ENCODE results near the gene ARRB1. TPM values are rescaled to one million over a fixed set of nuclear protein-coding genes. Genes with fewer than 3 reads are reported as not detected.
"Not testable (repeated sequence)": the region's sequence is repeated elsewhere in the genome, so short reads cannot be mapped to it uniquely, and the experiment has no call there.

The ARRB1 gene
- total RNA-seq, 3 donors from 2014 or later: 16.7 to 25.1 (median 18.8) TPM

- H3K4me3 Mint-ChIP-seq: no peak overlapping the region
- H3K27me3 Mint-ChIP-seq (ENCODE audit: low read depth): no peaks in the 10 kb centered on the region
- no peak for DNase-seq
- H3K36me3 Mint-ChIP-seq (ENCODE audit: insufficient read depth): peaks cover 2% of the 10 kb centered on the region
- no peak for ATAC-seq
- H3K4me1 Mint-ChIP-seq (ENCODE audit: low read depth): peaks cover 13% of the 10 kb centered on the region
- no peaks in the 10 kb centered on the region for H3K9me3 Mint-ChIP-seq
Observed at GRCh38 chr11:75313513-75314272, 37.8 kb downstream of the ARRB1 start.

- Mint-ChIP-seq H3K27me3 (ENCODE audit: low read depth) (no peaks in the 10 kb centered on the region), H3K36me3 (ENCODE audit: insufficient read depth) (peaks cover 2% of the 10 kb centered on the region), H3K4me3 (no peak overlapping the region), H3K9me3 (no peaks in the 10 kb centered on the region), H3K4me1 (ENCODE audit: low read depth) (peaks cover 11% of the 10 kb centered on the region)
- no peak for ATAC-seq
- DNase-seq: no peak
Observed at GRCh38 chr11:75312346-75312745, 39.1 kb downstream of the ARRB1 start.

- Mint-ChIP-seq H3K27me3 (ENCODE audit: low read depth) (no peaks in the 10 kb centered on the region), H3K9me3 (no peaks in the 10 kb centered on the region), H3K4me1 (ENCODE audit: low read depth) (peaks cover 12% of the 10 kb centered on the region), H3K4me3 (no peak overlapping the region), H3K36me3 (ENCODE audit: insufficient read depth) (peaks cover 4% of the 10 kb centered on the region)
- ATAC-seq (no peak), DNase-seq (no peak)
Observed at GRCh38 chr11:75311858-75312288, 39.6 kb downstream of the ARRB1 start.

GRCh38 chr11:75308986-75309385, 42.5 kb downstream of the ARRB1 start:
- H3K4me3 Mint-ChIP-seq: no peak overlapping the region
- ATAC-seq (no peak), DNase-seq (no peak)
- no peaks in the 10 kb centered on the region for H3K27me3 Mint-ChIP-seq (ENCODE audit: low read depth)
- H3K4me1 Mint-ChIP-seq (ENCODE audit: low read depth): peaks cover 8% of the 10 kb centered on the region
- H3K9me3 Mint-ChIP-seq: no peaks in the 10 kb centered on the region
- H3K36me3 Mint-ChIP-seq (ENCODE audit: insufficient read depth): peaks cover 4% of the 10 kb centered on the region

- no peak overlapping the region for H3K4me3 Mint-ChIP-seq
- no peaks in the 10 kb centered on the region for H3K9me3 Mint-ChIP-seq
- H3K4me1 Mint-ChIP-seq (ENCODE audit: low read depth): peaks cover 8% of the 10 kb centered on the region
- no peak for DNase-seq
- no peaks in the 10 kb centered on the region for H3K27me3 Mint-ChIP-seq (ENCODE audit: low read depth)
- no peak for ATAC-seq
- H3K36me3 Mint-ChIP-seq (ENCODE audit: insufficient read depth): peaks cover 4% of the 10 kb centered on the region
Observed at GRCh38 chr11:75308116-75308515, 43.3 kb downstream of the ARRB1 start.

- no peak for ATAC-seq
- Mint-ChIP-seq H3K9me3 (no peaks in the 10 kb centered on the region), H3K4me1 (ENCODE audit: low read depth) (peaks cover 5% of the 10 kb centered on the region), H3K4me3 (no peak overlapping the region), H3K36me3 (ENCODE audit: insufficient read depth) (peaks cover 2% of the 10 kb centered on the region), H3K27me3 (ENCODE audit: low read depth) (no peaks in the 10 kb centered on the region)
- no peak for DNase-seq
Observed at GRCh38 chr11:75307058-75307457, 44.4 kb downstream of the ARRB1 start.

- H3K27me3 Mint-ChIP-seq (ENCODE audit: low read depth): no peaks in the 10 kb centered on the region
- H3K4me1 Mint-ChIP-seq (ENCODE audit: low read depth): peaks cover 5% of the 10 kb centered on the region
- ATAC-seq: no peak
- H3K4me3 Mint-ChIP-seq: no peak overlapping the region
- no peak for DNase-seq
- peaks cover 2% of the 10 kb centered on the region for H3K36me3 Mint-ChIP-seq (ENCODE audit: insufficient read depth)
- H3K9me3 Mint-ChIP-seq: no peaks in the 10 kb centered on the region
Observed at GRCh38 chr11:75306529-75306928, 44.9 kb downstream of the ARRB1 start.

- Mint-ChIP-seq H3K27me3 (ENCODE audit: low read depth) (no peaks in the 10 kb centered on the region), H3K4me3 (no peak overlapping the region), H3K36me3 (ENCODE audit: insufficient read depth) (peaks cover 2% of the 10 kb centered on the region), H3K4me1 (ENCODE audit: low read depth) (peaks cover 5% of the 10 kb centered on the region), H3K9me3 (no peaks in the 10 kb centered on the region)
- no peak for DNase-seq
- ATAC-seq: no peak
Observed at GRCh38 chr11:75305993-75306392, 45.5 kb downstream of the ARRB1 start.

- DNase-seq (no peak), ATAC-seq (no peak)
- peaks cover 2% of the 10 kb centered on the region for H3K36me3 Mint-ChIP-seq (ENCODE audit: insufficient read depth)
- no peaks in the 10 kb centered on the region for H3K27me3 Mint-ChIP-seq (ENCODE audit: low read depth)
- no peak overlapping the region for H3K4me3 Mint-ChIP-seq
- H3K4me1 Mint-ChIP-seq (ENCODE audit: low read depth): peaks cover 5% of the 10 kb centered on the region
- no peaks in the 10 kb centered on the region for H3K9me3 Mint-ChIP-seq
Observed at GRCh38 chr11:75305452-75305851, 46.0 kb downstream of the ARRB1 start.

- ATAC-seq; DNase-seq; H3K4me3 Mint-ChIP-seq; H3K9me3 Mint-ChIP-seq; H3K4me1 Mint-ChIP-seq (ENCODE audit: low read depth); H3K36me3 Mint-ChIP-seq (ENCODE audit: insufficient read depth); H3K27me3 Mint-ChIP-seq (ENCODE audit: low read depth): not testable (repeated sequence)
Observed at GRCh38 chr11:75304941-75305340, 46.5 kb downstream of the ARRB1 start.

- no peak for DNase-seq
- Mint-ChIP-seq H3K4me3 (no peak overlapping the region), H3K9me3 (no peaks in the 10 kb centered on the region), H3K4me1 (ENCODE audit: low read depth) (peaks cover 5% of the 10 kb centered on the region), H3K27me3 (ENCODE audit: low read depth) (no peaks in the 10 kb centered on the region), H3K36me3 (ENCODE audit: insufficient read depth) (peaks cover 2% of the 10 kb centered on the region)
- ATAC-seq: no peak
Observed at GRCh38 chr11:75303544-75304224, 47.8 kb downstream of the ARRB1 start.

- Mint-ChIP-seq H3K36me3 (ENCODE audit: insufficient read depth) (peaks cover 2% of the 10 kb centered on the region), H3K27me3 (ENCODE audit: low read depth) (no peaks in the 10 kb centered on the region), H3K4me3 (no peak overlapping the region), H3K4me1 (ENCODE audit: low read depth) (peaks cover 5% of the 10 kb centered on the region), H3K9me3 (no peaks in the 10 kb centered on the region)
- ATAC-seq: no peak
- no peak for DNase-seq
Observed at GRCh38 chr11:75302371-75302770, 49.1 kb downstream of the ARRB1 start.

GRCh38 chr11:75301601-75302345, 49.7 kb downstream of the ARRB1 start:
- Mint-ChIP-seq H3K4me3 (no peak overlapping the region), H3K4me1 (ENCODE audit: low read depth) (peaks cover 2% of the 10 kb centered on the region), H3K27me3 (ENCODE audit: low read depth) (no peaks in the 10 kb centered on the region), H3K36me3 (ENCODE audit: insufficient read depth) (peaks cover 3% of the 10 kb centered on the region), H3K9me3 (no peaks in the 10 kb centered on the region)
- no peak for DNase-seq
- no peak for ATAC-seq

- Mint-ChIP-seq H3K4me3 (no peak overlapping the region), H3K4me1 (ENCODE audit: low read depth) (no peaks in the 10 kb centered on the region), H3K36me3 (ENCODE audit: insufficient read depth) (peaks cover 5% of the 10 kb centered on the region), H3K9me3 (no peaks in the 10 kb centered on the region), H3K27me3 (ENCODE audit: low read depth) (no peaks in the 10 kb centered on the region)
- DNase-seq (no peak), ATAC-seq (no peak)
Observed at GRCh38 chr11:75301131-75301530, 50.3 kb downstream of the ARRB1 start.

GRCh38 chr11:75298976-75299260, 52.5 kb downstream of the ARRB1 start:
- peaks cover 1% of the 10 kb centered on the region for H3K4me1 Mint-ChIP-seq (ENCODE audit: low read depth)
- no peak for DNase-seq
- H3K36me3 Mint-ChIP-seq (ENCODE audit: insufficient read depth): peaks cover 10% of the 10 kb centered on the region

More at GRCh38 chr11:75298976-75299260, 52.5 kb downstream of the ARRB1 start:
- no peaks in the 10 kb centered on the region for H3K9me3 Mint-ChIP-seq
- H3K4me3 Mint-ChIP-seq: no peak overlapping the region
- H3K27me3 Mint-ChIP-seq (ENCODE audit: low read depth): no peaks in the 10 kb centered on the region
- no peak for ATAC-seq

Measured in activated T-cell treated with anti-CD3 and anti-CD28 coated beads, Interleukin-2, amount 50 U/mL, for 4 hours (primary cell).